Activated CD4-positive, CD25-positive, alpha-beta regulatory T cell (primary cell): ENCODE measurements around the gene IGFBP7.
"Not testable (repeated sequence)": the region's sequence is repeated elsewhere in the genome, so short reads cannot be mapped to it uniquely, and the experiment has no call there.

Source experiments
- DNase-seq, 4 experiments: peaks; one replicate each; lab custom pipeline; 2025; lab: John Stamatoyannopoulos, UW

The IGFBP7 gene

DNA sequence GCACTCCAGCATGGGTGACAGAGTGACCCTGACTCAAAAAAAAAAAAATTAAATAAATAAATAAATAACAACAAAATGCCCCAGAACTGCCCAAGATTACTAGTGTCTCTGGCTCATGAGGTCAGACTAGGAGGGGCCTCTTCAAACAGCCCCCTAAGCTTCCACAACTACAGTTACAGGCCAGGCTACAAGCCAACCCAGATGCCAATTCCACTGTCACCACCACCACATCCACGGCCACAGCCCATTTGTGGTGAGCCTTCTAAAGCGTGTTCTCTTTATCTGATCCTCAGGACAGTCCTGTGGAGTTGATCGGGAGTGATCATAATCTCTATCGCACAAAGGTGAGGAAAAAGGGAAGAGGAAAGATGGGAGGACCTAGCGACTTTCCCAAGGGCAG lies 36.6 kb downstream of the IGFBP7 start:
- DNase-seq: no peak

DNA sequence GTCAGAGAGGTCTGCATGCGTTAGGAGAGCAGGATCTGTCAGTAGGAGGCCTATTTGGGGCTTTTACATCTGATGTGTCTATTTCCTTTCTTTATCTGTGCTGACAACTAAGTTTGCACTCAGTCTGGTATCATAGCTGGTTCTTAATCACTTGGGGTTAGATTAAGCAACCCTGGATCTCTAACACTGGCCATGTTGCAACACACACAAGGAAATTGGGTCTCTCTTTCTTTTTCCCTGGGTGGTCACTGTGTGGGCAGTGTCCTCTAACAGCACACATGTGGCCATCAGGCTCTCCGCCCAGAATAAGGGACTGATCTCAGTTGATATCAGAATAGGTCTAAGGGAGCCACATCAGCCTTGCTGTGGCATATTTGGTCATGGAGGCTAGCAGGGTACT lies 38.9 kb downstream of the IGFBP7 start:
- DNase-seq: no peak

DNA sequence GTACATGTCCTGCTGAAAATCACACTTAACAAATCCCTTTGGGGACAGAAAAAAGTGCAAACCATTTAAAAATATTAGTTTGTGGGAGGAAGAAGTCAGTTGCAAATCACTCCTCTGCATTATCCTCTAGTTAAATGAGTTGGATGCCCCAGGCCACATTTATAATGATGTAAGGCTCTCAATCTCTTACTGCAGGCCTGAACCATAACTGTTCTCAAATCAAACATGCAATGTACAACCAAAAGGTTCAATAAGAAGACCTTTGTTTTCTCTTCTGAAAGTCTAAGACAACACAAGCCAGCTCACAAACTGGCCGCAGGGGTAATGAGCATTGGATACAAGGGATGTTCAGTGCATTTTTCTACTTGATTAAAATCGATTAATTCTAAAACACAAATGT lies 39.7 kb downstream of the IGFBP7 start:
- no peak for DNase-seq

DNA sequence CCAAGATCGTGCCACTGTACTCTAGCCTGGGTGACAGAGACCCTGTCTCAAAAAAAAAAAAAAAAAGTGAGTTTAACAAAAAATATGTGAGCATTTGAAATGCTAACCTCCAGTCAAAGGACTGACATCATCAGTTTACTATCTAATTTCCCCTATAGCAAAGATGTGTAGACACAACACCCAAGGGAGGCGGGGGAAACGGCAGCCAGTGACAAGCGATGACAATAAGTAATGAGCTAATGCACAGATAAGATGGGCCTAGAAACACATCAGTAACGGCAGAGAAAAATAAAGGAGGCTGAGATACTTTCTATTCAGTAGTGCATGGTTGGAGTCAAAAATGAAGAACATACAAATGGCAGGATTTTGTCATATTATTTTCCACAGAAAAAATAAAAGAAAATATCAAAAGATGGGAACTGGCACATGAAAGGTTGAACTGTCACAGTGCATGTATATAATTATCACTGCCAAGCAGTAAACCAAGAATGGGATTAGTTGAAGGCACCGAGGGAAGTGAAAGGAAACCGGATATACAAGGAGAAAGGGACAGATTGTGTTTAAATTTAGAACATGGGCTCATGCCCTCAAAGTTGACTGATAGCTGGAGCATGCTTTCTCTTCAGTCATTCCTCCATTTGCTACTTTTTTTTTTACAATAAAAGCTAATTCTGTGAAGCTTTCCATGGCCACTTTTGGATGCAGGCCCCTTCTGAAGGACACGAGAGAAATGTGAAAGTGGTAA lies 41.8 kb downstream of the IGFBP7 start:
- no peak for DNase-seq

DNA sequence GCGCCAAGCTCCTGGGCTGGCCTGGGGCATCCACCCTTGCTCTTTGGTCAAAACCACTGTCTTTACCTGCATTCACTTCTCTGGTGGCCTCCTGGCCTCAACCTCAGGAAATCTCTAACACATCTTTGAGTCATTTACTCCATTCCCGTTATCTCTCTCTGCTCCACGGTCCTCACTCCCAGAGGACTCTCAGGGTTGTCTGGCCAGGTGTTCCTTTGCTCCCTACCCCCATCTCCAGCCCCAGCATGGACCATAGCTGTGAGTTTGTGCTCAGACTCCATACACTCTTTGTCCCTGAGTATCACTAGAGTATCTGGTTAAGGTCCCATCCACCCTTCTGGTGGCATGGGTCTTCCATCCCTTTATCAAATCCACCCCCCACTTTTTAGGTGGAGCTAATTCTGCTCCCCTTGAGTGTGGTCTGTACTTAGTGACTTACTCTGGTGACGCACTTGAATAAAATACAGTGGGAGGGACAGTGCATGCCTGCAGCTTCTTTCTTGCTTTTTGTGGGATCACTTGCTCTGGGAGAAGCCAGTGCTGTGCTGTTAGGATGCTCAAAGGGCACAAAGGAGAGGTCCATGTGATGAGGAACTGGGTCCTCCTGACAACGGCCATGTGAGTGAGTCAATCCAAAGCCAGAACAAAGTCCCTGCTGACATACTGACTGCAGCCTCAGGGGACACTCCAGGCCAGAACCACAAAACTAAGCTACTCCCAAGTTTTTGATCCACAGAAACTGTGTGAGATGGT lies 44.3 kb downstream of the IGFBP7 start:
- DNase-seq: no peak

DNA sequence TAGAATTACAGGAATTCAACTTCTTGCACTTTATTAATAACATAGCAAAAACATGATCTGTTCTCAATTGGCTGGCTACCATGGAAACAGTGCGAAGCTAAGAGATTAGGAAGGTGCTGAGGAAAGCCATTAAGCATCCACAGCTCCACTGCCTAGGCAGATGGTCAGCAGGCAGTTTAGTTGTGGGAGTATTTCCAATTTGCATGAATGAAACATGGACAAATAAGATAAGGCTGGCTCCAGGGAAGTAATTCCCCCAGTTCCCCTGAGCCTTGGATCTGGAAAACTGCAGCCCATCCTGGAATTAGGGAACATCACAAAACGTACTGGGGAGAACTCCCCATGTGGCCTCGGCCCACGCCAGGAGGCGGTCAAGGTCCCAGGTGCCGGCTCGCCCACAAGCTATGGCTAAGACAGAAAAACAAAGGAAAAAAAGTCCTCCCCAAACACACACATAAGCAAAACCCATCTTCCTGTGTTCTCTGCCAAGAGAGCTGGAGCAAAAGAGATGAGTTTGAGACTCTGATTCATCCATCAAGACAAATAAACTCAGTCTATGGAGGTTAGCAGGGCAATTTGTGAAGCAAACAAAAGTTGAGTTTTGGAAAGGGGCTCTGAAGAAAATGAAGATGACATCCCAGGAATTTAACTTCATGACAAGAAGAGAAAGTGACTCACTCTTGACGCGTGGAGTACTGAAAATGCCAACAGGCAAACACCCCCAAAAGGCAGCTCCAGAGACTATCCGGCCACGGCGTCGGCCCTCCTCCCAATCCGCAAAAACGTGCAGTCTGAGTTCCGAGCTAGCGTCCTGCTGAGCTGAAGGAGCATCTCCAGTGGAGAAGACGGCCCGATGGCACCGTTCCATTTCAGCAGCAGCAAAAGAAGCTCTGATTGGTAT lies 45.1 kb downstream of the IGFBP7 start:
- DNase-seq: no peak

DNA sequence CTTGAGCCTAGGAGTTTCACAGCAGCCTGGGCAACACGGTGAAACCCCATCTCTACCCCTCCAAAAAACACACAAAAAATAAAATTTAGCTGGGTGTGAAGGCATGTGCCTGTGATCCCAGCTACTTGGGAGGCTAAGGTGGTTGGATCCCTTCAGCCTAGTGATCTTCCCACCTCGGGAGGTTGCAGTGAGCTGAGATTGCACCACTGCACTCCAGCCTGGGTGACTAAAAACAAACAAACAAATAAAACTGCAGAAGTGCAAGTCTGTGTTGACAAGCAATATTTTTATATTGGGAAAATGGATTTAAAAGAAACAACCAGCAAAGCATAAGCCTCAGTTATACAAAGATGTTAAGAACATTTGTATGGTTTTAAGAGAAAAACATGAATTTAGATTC lies 46.1 kb downstream of the IGFBP7 start:
- DNase-seq: no peak

DNA sequence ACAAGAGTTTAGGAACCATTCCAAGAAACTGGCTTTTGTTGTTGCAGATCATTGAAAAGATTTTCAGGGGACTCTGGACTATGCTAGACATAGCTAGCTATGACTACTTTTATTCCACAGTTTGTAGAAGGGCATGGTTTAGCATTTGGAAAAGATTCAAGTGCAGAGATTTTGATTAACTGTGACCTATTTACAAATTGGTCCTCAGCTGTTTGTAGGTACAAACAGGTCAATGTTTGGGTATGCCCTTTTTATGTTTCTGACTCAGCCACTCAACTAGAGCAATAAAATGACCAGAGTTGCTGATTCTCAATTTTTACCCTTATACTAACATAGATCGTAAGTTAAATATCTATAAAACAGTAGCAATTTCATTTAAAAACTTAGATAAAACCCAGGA lies 46.7 kb downstream of the IGFBP7 start:
- DNase-seq: no peak

DNA sequence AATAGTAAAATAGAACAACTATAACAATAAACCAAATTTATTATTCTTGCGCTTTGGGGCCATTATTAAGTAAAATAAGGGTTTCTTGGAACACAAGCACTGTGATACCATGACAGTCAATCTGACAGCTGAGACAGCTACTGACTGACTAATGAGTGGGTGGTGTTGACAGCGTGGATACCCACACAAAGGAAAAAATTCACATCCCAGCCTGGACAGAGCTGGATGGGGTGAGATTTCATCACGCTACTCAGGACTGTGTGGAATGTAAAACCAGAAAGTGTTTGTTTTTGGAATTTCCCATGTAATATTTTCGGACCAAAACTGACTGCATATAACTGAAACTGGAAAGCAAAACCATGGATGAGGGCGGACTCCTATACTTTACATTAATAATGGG lies 48.8 kb downstream of the IGFBP7 start:
- DNase-seq: no peak

DNA sequence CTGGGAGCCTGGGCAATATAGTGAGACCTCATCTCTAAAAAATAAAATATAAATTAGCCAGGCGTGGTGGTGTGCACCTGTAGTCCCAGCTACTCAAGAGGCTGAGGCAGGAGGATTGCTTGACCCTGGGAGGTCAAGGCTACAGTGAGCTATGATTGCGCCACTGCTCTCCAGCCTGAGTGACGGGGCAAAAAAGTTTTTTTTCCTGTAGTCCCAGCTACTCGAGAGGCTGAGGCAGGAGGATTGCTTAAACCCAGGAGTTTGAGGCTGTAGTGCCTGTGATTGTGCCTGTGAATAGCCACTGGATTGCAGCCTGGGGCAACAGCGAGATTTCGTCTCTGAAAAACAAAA lies 49.5 kb downstream of the IGFBP7 start:
- not testable (repeated sequence) for DNase-seq

DNA sequence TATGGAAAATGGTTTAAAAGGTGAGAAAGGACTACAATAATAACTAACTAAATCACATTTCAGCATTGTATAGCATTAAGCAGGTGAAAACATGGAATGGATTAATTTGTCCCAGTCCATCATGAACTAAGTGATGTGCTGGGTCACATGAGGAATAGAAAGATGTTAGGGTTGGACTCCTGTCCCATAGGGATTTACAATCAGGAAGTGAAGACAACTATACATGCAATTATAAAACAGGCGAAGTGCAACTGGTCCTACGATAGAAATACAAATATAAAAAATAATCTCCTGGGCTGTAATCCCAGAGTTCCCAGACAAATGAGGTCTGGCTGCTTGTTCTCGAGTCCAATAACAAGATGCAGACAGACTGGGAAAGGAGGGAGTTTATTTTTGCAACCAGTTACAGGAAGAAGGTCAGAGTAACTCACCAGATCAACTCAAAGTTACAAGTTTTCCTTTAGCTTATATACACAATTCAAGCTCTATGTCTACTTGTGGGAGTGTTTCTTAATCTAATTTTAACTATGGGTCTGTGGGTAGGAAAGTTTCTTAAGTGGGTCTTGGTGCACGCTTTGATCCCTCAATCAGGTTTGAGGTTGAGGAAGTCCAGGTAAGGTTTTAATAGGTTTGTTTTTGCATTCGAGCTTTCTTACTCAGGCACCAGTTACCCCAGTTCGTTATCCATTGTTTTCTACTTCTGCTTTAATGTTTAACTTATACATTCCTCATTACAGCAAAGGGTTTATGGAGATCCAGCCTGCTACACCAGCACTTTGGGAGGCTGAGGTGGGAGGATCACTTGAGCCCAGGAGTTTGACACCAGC lies 50.1 kb downstream of the IGFBP7 start:
- DNase-seq: no peak

DNA sequence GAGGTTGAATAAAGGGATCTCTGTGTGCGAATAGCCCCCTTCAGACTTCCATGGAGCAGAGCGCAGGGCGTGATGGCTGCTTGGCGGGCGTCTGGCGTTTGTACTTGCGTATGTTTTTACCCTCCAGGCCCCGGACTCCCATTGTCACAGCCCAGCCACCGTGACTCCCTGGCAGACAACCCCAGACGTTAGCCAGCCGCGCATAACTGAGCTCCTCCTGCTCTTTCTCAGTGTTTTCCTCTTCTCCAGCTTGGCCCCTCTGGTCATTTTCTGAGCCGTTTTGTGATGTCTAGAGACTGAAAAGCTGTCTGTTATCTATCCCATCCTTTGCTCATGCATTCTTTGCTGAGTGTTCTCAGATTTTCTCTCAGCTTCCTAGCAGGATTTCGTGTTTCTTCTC lies 54.3 kb downstream of the IGFBP7 start:
- no peak for DNase-seq

DNA sequence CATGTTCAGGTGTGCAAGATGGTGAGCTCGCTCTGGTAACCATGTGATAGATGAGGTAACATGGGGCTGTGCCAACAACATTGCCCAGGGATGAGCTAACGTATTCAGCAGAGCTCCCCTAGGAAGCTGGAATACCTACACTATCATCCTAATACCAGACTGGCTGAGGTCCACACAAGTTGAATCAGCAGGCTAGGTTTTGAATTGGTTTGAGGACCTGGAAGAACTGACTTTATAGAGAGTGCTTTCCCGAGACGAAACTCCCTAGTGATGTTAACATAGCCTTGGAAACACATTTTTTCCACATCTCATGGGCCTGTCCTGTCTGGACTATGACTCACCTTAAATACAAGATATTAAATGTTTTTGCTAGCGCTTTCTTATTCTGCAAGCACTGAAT lies 56.7 kb downstream of the IGFBP7 start:
- DNase-seq: no peak

DNA sequence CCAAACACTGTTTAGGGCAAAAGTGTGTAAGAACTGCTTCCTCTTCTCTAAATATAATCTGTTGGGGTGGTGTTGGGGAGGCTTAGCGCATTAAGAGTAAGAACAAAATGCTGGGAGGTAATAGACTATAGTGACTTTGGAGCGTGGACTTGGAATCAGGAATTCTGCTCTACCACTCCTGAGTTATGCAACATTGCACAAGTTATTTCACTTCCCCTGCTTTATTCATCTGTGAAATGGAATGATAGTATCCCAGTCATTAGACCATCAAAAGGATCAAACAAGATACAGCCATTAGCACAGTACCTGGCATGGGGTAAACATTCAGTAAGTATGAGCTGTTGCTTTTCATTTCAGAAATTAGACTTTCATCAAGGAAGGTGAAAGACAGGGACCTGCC lies 58.7 kb downstream of the IGFBP7 start:
- no peak for DNase-seq

DNA sequence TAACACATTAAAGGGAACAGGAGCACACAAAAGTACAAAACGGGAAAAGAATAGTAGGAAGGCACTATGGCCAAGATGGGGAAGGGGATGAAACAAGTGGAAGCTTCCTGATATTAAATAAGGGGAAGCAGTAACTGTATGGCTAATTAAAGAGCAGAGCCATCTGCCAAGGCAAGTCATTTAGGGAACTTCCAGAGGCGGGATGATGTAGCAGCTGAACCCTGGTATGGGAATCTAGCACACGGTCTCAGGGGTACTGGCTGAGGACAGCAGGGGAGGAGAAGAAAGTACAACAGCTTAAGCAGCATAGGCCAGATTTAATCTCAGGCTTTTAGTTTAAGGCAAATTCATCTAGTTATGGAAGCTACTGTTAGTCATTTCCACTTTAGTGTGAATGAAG lies 59.1 kb downstream of the IGFBP7 start:
- DNase-seq: no peak

DNA sequence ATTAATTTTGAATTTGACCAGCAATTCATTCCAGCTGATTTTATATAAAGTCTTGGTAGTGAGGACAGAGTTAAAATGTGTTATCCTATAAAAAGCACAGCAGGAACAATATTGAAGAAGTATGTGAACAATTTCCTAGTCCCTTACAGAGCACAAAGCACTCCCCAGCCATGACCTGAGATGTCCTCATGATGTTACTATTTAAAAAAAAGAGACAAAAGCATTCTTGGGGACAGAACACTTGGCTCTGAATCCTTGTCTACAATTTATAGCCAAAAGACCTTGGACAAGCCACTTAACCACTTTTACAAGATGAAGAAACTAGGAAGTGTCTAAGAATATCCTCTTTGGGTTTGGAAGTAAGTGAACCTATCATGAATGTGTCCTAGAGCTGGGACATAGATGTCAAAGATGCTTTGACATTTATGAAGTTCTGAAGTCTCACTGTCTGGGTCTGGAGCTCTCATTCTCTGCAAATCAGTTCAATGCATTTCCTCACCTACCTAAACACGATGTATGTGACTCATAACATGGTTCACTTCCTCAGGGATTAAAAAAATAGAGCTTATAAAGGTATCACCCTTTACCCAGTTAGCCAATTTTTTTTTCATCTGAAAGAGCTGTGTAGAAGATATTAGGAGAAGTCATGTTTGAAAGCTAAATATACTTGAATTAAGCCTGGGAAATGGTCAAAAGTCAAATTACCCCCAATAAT lies 61.4 kb downstream of the IGFBP7 start:
- no peak for DNase-seq

DNA sequence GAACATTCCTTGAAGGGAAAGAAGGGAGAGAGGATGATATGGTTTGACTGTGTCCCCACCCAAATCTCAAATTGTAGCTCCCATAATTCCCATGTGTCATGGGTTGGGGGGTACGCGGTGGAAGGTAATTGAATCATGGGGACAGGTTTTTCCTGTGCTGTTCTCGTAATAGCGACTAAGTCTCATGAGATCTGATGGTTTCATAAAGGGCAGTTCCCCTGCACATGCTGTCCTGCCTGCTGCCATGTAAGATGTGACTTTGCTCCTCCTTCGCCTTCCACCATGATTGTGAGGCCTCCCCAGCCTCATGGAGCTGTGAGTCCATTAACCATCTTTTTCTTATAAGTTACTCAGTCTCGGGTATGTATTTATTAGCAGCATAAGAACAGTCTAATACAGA lies 63.1 kb downstream of the IGFBP7 start:
- not testable (repeated sequence) for DNase-seq

DNA sequence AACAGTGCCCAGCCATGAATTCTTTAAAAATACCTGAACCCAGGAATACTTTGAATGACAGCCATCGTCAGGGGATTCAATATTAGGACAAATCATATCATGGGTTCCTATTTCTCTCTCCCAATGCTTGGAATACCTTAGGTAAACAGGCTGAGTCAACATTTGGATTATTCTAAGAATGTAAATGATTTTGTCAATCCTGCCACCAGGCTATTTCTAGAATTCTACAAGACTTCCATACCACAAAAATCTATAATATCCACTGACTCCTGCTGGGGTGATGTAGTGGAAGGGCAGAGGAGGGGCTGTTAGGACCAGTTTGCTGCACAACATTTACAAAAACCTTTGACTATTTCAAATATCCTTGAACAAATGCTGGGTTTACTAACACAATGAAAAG lies 65.2 kb downstream of the IGFBP7 start:
- DNase-seq: no peak

DNA sequence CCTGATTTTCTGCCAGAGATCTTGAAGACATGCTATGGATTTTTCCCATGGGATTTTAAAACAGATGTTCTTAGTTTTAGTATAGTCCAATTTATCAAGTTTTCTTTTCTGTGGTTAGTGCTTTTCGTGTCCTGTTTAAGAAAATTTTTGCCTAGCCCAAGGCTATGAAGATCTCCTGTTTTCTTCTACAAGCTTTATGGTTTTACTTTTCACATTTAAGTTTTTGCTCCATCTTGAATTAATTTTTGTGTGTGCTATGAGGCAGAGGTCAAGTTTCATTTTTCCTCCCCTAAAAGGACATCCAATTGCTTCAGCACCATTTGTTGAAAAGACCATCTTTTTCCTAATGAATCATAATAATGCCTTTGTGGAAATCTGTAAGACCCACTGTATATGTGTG lies 65.9 kb downstream of the IGFBP7 start:
- no peak for DNase-seq

DNA sequence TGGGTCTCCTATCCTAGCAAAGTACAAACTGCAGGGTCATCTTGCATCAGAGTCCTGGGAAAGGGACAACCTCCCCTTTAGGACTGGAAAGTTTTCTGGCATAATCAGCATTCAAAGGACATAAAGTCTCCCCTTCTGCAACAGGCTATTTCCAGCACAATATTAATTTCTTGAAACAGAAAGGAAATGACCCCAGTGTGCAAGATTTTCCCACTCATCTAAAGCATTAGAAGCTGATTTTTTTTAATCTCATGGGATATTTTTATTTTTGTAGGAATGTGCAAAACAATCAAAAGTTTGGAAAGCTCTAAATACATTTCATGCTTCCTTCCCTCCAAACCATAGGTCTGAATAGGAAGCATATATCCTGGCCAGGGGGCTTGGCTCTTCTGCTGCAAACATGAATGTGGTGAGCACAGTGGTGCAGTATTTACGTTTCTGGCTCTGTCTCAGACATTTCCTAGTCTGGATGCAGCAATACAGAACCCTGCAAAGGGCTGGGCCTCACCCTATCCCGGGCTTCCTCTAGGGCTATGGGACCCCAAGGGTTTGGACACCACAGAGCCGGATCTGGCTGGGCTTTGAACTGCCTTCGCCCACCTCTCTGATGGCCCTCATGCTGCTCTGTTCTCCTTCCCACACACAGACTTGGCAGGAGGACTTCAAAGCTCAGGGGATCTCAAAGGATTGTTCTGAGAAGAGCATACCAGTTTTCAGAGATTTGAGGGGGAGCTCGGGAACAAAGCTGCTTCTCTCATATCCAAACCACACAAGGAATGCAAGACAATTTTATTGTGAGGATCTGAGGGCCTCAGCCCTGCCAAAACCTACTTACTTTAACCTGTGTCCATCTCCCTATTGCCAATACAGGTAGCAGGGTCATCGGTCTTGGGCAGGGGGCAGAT lies 66.6 kb downstream of the IGFBP7 start:
- DNase-seq: no peak
